Inferior parietal cortex (tissue), 1 donor: Measurements from ENCODE around the gene PRR16.

Source experiments
- DNase-seq: peaks from one replicate; pipeline ENCODE4 v3.0.0-alpha.2; 2016; ENCODE audit errors: extremely low spot score

Gene PRR16

DNA sequence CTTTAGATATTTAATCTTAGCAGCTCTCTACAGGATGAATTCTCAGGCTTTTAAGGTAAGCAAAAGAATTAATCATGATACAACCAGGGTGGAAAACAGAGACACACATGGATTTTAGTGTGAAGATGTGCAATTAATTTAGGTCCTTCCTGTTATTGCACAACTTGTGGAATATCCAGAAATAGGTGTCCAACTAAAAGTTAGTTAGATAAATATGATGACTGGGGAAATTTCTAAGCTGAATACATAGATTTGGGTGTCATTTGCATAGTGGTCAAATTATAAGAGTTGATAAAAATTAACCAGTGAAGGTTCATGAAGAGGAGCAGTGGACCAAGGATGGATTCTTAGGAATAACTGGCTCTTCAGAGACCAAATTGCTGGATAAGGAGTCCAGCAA, 266.1 kb downstream of the PRR16 start:
- no peak for DNase-seq

GRCh38 chr5:120734033-120734432, 269.9 kb downstream of the PRR16 start:
- DNase-seq, result no peak

- DNase-seq, result no peak
These were observed 271.0 kb downstream of the PRR16 start for GRCh38 chr5:120735076-120735475.
